ENCODE measurements around the gene RBMX.

DNA sequence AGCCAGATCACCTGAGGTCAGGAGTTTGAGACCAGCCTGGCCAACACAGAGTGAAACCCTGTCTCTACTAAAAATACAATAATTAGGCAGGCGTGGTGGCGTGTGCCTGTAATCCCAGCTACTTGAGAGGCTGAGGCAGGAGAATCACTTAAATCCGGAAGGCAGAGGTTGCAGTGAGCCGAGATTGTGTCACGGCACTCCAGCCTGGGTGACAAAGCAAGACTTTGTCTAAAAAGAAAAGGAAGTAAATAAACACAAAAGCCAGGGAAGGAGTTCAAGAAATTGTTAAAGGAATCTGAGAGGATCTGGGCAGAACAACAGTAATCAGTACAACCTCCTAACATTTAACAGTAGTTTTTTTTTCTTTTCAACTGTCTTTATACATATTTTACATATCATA lies 51.1 kb downstream of the RBMX start:
- no peak for TF ChIP-seq EZH2phosphoT487 (IDR thresholded peaks at IDR 0.05; ENCODE audit: borderline replicate concordance)
- TF ChIP-seq, protein P1, sequence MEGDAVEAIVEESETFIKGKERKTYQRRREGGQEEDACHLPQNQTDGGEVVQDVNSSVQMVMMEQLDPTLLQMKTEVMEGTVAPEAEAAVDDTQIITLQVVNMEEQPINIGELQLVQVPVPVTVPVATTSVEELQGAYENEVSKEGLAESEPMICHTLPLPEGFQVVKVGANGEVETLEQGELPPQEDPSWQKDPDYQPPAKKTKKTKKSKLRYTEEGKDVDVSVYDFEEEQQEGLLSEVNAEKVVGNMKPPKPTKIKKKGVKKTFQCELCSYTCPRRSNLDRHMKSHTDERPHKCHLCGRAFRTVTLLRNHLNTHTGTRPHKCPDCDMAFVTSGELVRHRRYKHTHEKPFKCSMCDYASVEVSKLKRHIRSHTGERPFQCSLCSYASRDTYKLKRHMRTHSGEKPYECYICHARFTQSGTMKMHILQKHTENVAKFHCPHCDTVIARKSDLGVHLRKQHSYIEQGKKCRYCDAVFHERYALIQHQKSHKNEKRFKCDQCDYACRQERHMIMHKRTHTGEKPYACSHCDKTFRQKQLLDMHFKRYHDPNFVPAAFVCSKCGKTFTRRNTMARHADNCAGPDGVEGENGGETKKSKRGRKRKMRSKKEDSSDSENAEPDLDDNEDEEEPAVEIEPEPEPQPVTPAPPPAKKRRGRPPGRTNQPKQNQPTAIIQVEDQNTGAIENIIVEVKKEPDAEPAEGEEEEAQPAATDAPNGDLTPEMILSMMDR (conservative IDR thresholded peaks at IDR 0.05; ENCODE audit: low read length), result no peak

All from Loucy (cell line).